HEK293T (cell line): ENCODE measurements around the gene MLX.
"Not testable (repeated sequence)": the region's sequence is repeated elsewhere in the genome, so short reads cannot be mapped to it uniquely, and the experiment has no call there.

Source experiments
- CTCF ChIA-PET: fragments of 350-600 bp; formaldehyde crosslinking; extraction: SDS; loops from one replicate; lab custom pipeline; 2021; ENCODE audit warnings: antibody characterized with exemption, inconsistent platforms; lab: Yijun Ruan, JAX
- POLR2A ChIA-PET: fragments of 350-600 bp; formaldehyde crosslinking; extraction: SDS; loops from one replicate; lab custom pipeline; 2020; ENCODE audit warnings: antibody characterized with exemption, inconsistent platforms; lab: Yijun Ruan, JAX
- DNase-seq: peaks from one replicate; pipeline ENCODE4 v3.0.0; 2012; ENCODE audit warnings: mixed read lengths; ENCODE audit errors: extremely low spot score
- ARNT ChIP-seq: fragments of 450-650 bp; IDR thresholded peaks from 2 replicates; pipeline ENCODE4 v1.6.1; 2017; ENCODE audit warnings: mild to moderate bottlenecking
- BHLHE40 ChIP-seq: fragments of 450-650 bp; IDR thresholded peaks from 2 replicates; pipeline ENCODE4 v1.6.1; 2016; ENCODE audit warnings: mild to moderate bottlenecking, moderate library complexity, borderline replicate concordance
- CTBP1 ChIP-seq: fragments of 450-650 bp; IDR thresholded peaks from 2 replicates; pipeline ENCODE4 v1.6.1; 2016; ENCODE audit warnings: borderline replicate concordance
- ELF4 ChIP-seq: fragments of 450-650 bp; IDR thresholded peaks from 2 replicates; pipeline ENCODE4 v1.6.1; 2017; ENCODE audit warnings: antibody characterized with exemption
- FOXA1 ChIP-seq: fragments of 450-650 bp; IDR thresholded peaks from 2 replicates; pipeline ENCODE4 v1.6.1; 2016; ENCODE audit warnings: mild to moderate bottlenecking
- FOXK2 ChIP-seq: fragments of 450-650 bp; IDR thresholded peaks from 2 replicates; pipeline ENCODE4 v1.6.1; 2016; ENCODE audit warnings: mild to moderate bottlenecking
- FOXM1 ChIP-seq: fragments of 450-650 bp; IDR thresholded peaks from 2 replicates; pipeline ENCODE4 v1.6.1; 2017; ENCODE audit warnings: mild to moderate bottlenecking, borderline replicate concordance
- HDGF ChIP-seq: fragments of 450-650 bp; IDR thresholded peaks from 2 replicates; pipeline ENCODE4 v1.6.1; 2017; ENCODE audit warnings: antibody characterized with exemption, borderline replicate concordance
- L3MBTL2 ChIP-seq: fragments of 450-650 bp; conservative IDR thresholded peaks from 2 replicates; pipeline ENCODE4 v1.6.1; 2016; ENCODE audit warnings: mild to moderate bottlenecking
- LEF1 ChIP-seq: fragments of 450-650 bp; IDR thresholded peaks from 2 replicates; pipeline ENCODE4 v1.6.1; 2017; ENCODE audit warnings: mild to moderate bottlenecking, borderline replicate concordance
- NFRKB ChIP-seq: fragments of 450-650 bp; IDR thresholded peaks from 2 replicates; pipeline ENCODE4 v1.6.1; 2016; ENCODE audit warnings: mild to moderate bottlenecking, moderate library complexity
- SP1 ChIP-seq: fragments of 450-650 bp; IDR thresholded peaks from 2 replicates; pipeline ENCODE4 v1.6.1; 2017
- SUZ12 ChIP-seq: fragments of 450-650 bp; IDR thresholded peaks from 2 replicates; pipeline ENCODE4 v1.6.1; 2016; ENCODE audit warnings: mild to moderate bottlenecking
- TARDBP ChIP-seq: fragments of 450-650 bp; IDR thresholded peaks from 2 replicates; pipeline ENCODE4 v1.6.1; 2016
- ZNF384 ChIP-seq: fragments of 450-650 bp; IDR thresholded peaks from 2 replicates; pipeline ENCODE4 v1.6.1; 2016
- TF ChIP-seq, protein P1 (sequence below): fragments of 450-650 bp; IDR thresholded peaks from 2 replicates; pipeline ENCODE4 v1.6.1; 2016

Gene MLX

DNA sequence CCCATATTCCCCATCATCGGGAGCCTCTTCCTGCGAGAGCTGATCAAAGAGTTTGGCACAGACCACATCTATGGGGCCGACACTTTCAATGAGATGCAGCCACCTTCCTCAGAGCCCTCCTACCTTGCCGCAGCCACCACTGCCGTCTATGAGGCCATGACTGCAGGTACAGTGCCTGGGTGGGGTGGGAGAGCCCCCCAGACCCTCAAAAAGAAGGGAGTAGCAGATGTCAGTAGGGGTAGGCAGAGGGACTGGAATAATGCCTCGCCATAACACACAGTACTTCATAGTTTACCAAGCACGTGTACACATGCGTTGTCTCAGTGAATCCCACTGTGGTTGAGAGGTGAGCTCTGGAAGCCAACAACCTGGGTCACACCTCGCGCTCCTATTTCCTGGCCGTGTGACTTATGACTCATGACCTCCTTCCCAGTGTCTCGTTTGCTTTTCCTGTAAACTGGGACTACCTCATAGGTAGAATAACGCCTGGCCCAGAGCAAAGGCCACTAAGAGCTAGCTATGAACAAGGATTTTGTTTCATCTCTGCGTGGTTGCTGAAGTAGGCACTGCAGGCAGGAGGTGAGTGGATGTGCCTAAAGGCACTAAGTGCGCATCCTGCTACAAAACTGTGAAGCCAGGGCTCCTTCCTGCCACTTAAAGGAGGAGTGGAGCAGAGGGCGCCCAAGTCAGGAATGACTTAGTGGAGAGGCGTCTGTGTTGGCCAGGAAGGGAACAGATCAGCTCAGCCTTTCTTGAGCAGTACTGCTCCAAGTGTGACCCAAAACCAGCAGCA, 25.7 kb upstream of the MLX start:
- ChIA-PET CTCF (no interaction called here), POLR2A (interaction anchor here (0.6 to 1.8 kb wide), 4 partner anchors 9 to 29 kb away, joined by 3 to 16 read pairs (median 4); no protein-coding TSS in a partner anchor)
- DNase-seq: no peak
- no peak for TF ChIP-seq SUZ12
- TF ChIP-seq SP1: no peak
- no peak for TF ChIP-seq CTBP1
- TF ChIP-seq FOXM1: no peak
- TF ChIP-seq TARDBP: no peak
- no peak for TF ChIP-seq LEF1
- no peak for TF ChIP-seq L3MBTL2
- TF ChIP-seq BHLHE40: no peak
- TF ChIP-seq ELF4: no peak
- TF ChIP-seq, protein P1, sequence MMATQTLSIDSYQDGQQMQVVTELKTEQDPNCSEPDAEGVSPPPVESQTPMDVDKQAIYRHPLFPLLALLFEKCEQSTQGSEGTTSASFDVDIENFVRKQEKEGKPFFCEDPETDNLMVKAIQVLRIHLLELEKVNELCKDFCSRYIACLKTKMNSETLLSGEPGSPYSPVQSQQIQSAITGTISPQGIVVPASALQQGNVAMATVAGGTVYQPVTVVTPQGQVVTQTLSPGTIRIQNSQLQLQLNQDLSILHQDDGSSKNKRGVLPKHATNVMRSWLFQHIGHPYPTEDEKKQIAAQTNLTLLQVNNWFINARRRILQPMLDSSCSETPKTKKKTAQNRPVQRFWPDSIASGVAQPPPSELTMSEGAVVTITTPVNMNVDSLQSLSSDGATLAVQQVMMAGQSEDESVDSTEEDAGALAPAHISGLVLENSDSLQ: no peak
- TF ChIP-seq NFRKB: no peak
- no peak for TF ChIP-seq ARNT
- no peak for TF ChIP-seq FOXK2
- TF ChIP-seq HDGF: no peak
- TF ChIP-seq FOXA1: no peak

DNA sequence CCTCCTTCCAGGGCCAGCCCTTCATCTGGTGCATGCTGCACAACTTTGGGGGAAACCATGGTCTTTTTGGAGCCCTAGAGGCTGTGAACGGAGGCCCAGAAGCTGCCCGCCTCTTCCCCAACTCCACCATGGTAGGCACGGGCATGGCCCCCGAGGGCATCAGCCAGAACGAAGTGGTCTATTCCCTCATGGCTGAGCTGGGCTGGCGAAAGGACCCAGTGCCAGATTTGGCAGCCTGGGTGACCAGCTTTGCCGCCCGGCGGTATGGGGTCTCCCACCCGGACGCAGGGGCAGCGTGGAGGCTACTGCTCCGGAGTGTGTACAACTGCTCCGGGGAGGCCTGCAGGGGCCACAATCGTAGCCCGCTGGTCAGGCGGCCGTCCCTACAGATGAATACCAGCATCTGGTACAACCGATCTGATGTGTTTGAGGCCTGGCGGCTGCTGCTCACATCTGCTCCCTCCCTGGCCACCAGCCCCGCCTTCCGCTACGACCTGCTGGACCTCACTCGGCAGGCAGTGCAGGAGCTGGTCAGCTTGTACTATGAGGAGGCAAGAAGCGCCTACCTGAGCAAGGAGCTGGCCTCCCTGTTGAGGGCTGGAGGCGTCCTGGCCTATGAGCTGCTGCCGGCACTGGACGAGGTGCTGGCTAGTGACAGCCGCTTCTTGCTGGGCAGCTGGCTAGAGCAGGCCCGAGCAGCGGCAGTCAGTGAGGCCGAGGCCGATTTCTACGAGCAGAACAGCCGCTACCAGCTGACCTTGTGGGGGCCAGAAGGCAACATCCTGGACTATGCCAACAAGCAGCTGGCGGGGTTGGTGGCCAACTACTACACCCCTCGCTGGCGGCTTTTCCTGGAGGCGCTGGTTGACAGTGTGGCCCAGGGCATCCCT, 23.5 kb upstream of the MLX start:
- ChIA-PET POLR2A (no interaction called here), CTCF (no interaction called here)
- DNase-seq: no peak
- no peak for TF ChIP-seq BHLHE40
- no peak for TF ChIP-seq L3MBTL2
- TF ChIP-seq CTBP1: no peak
- no peak for TF ChIP-seq FOXA1
- no peak for TF ChIP-seq ARNT
- TF ChIP-seq, protein P1: no peak

DNA sequence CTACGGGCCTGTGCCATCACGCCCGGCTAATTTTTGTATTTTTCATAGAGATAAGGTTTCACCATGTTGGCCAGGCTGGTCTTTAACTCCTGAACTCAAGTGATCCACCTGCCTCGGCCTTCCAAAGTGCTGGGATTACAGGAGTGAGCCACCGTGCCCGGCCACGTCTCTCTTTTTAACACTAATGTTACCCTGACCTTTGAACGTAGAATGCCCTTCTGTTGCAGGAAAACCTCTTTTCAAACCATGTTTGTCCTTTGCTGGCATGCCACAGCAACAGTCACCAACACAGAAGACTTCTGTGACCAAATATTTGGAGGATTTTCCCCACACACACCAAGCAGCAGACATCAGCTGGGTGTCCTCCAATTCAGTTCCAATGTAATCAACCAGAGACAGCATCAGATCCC, 22.0 kb upstream of the MLX start:
- DNase-seq: no peak
- ChIA-PET CTCF (no interaction called here), POLR2A (interaction anchor here (1.1 to 4.3 kb wide), 2 partner anchors 9 to 10 kb away, joined by 7 to 28 read pairs; partner anchors contain the start of gene NAGLU)
- TF ChIP-seq SUZ12 (no peak), FOXK2 (no peak), L3MBTL2 (no peak), HDGF (no peak), SP1 (no peak), ZNF384 (no peak), NFRKB (no peak)

DNA sequence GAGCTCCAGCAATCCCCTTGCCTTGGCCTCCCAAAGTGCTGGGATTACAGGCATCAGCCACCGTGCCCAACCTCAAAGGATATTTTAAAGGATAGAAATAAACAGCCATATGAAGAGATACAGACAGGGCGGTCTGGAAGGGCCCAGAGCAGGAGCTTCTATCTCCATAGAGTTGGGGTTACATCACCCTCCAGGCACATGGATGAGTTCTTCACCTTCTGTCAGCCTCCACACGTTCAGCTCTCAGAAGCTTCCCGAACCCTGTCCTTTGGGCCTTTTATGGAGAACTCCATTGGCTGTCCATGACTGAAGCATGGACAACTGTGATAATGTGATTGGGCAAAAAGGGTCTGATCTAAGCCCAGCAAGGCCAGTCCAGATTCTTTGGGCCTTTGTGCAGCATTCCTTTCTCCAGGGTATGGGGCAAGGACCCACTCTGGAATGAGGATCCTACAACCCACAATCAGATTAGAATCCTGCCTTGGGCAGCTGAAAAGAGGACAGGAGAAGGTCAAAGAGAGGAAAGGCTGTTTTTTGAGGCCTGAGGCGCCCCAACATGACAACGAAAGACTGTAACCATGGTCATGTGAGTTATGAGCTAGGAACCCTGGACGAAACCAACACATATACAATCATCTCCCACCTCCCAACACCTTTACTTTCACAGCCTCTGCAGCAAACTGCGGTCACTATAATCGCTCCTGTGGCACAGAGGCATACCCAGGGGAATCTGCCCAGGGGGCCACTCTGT, 21.0 kb upstream of the MLX start:
- CTCF ChIA-PET, DNase-seq: not testable (repeated sequence)
- POLR2A ChIA-PET: interaction anchor here (1.0 to 4.3 kb wide), 3 partner anchors 9 to 10 kb away, joined by 3 to 28 read pairs (median 7); partner anchors contain the start of gene NAGLU

DNA sequence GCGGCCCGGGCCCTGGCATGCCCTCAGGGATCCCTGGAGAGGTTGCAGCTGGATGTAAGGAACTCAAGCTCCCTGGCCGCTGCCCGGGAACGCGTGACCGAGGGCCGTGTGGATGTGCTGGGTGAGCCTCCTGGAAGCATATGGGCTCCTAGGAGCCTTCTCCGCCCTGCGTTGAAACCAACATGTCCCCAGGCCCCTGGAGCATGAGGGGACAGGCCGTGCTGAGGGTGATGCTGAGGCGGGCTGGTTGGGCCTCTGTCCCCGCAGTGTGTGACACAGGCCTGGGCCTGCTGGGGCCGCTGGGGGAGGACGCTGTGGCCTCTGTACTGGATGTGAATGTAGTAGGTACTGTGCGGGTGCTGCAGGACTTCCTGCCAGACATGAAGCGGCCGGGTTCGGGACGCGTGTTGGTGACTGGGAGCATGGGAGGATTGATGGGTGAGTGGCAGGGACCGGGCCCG, 19.9 kb upstream of the MLX start:
- no peak for DNase-seq
- POLR2A ChIA-PET: interaction anchor here (1.0 to 4.3 kb wide), 3 partner anchors 8 to 132 kb away, joined by 3 to 28 read pairs (median 3); partner anchors contain the start of gene NAGLU
- CTCF ChIA-PET: no interaction called here
- TF ChIP-seq NFRKB: no peak
- TF ChIP-seq HDGF: no peak
- no peak for TF ChIP-seq FOXK2
- TF ChIP-seq SUZ12: no peak
- no peak for TF ChIP-seq SP1
- TF ChIP-seq L3MBTL2: no peak
- TF ChIP-seq ARNT: no peak
- TF ChIP-seq BHLHE40: no peak
- no peak for TF ChIP-seq FOXA1
- no peak for TF ChIP-seq ZNF384
- TF ChIP-seq, protein P1: no peak
- no peak for TF ChIP-seq LEF1
- no peak for TF ChIP-seq ELF4
- TF ChIP-seq TARDBP: no peak
